HepG2 (cell line): ENCODE results near the gene TACC2. TPM values are rescaled to one million over a fixed set of nuclear protein-coding genes. Genes with fewer than 3 reads are reported as not detected.

Experiments used
- AHR ChIP-seq: IDR thresholded peaks from 2 replicates; pipeline ENCODE4 v1.6.1; 2018; ENCODE audit warnings: missing genetic modification reagents, missing compliant biosample characterization
- ATF2 ChIP-seq: sonication (generic); formaldehyde crosslinking; IDR thresholded peaks from 2 replicates; pipeline ENCODE4 v1.4.0; 2020; ENCODE audit warnings: missing genetic modification reagents
- BORCS8-MEF2B ChIP-seq: sonication (generic); formaldehyde crosslinking; IDR thresholded peaks from 2 replicates; pipeline ENCODE4 v1.8.0; 2022; ENCODE audit warnings: mild to moderate bottlenecking, missing genetic modification reagents
- ESRRA ChIP-seq: sonication (generic); formaldehyde crosslinking; IDR thresholded peaks from 2 replicates; pipeline ENCODE4 v1.5.1; 2020; ENCODE audit warnings: mild to moderate bottlenecking, low read depth, missing genetic modification reagents
- HNF4A ChIP-seq: sonication (generic); formaldehyde crosslinking; IDR thresholded peaks from 2 replicates; pipeline ENCODE4 v1.4.0; 2020; ENCODE audit warnings: missing genetic modification reagents
- HOMEZ ChIP-seq: IDR thresholded peaks from 2 replicates; pipeline ENCODE4 v1.6.1; 2016; ENCODE audit warnings: low read depth
- KDM3A ChIP-seq: IDR thresholded peaks from 2 replicates; pipeline ENCODE4 v1.6.1; 2018; ENCODE audit warnings: low read depth, missing compliant biosample characterization
- LCORL ChIP-seq, 2 experiments: fragments of 450-650 bp in 1 of 2; sonication (generic) in 1 of 2; formaldehyde crosslinking in 1 of 2; IDR thresholded peaks; 2 replicates each; pipeline versions ENCODE4 v1.5.0 to v1.6.1; 2017 to 2020; ENCODE audit warnings: antibody characterized with exemption in 1 of 2, missing genetic modification reagents in 1 of 2
- PCBP1 ChIP-seq: fragments of 200-400 bp; formaldehyde crosslinking; IDR thresholded peaks from 2 replicates; pipeline ENCODE4 v1.6.1; 2017; ENCODE audit warnings: mild to moderate bottlenecking, low read depth, low read length, borderline replicate concordance
- RFXAP ChIP-seq: sonication (generic); formaldehyde crosslinking; IDR thresholded peaks from 2 replicates; pipeline ENCODE4 v1.4.0; 2020; ENCODE audit warnings: missing genetic modification reagents, borderline replicate concordance
- SALL2 ChIP-seq: sonication (generic); formaldehyde crosslinking; IDR thresholded peaks from 2 replicates; pipeline ENCODE4 v1.8.1; 2023; ENCODE audit warnings: mild to moderate bottlenecking, missing genetic modification reagents, inconsistent platforms
- TFDP1 ChIP-seq: IDR thresholded peaks from 2 replicates; pipeline ENCODE4 v1.6.1; 2016; ENCODE audit warnings: missing compliant biosample characterization, missing genetic modification reagents, borderline replicate concordance
- TRIM22 ChIP-seq: fragments of 450-650 bp; IDR thresholded peaks from 2 replicates; pipeline ENCODE4 v1.6.1; 2017
- ZBTB14 ChIP-seq: sonication (generic); formaldehyde crosslinking; IDR thresholded peaks from 2 replicates; pipeline ENCODE4 v1.4.0; 2020; ENCODE audit warnings: missing genetic modification reagents
- ZGPAT ChIP-seq: IDR thresholded peaks from 2 replicates; pipeline ENCODE4 v1.6.1; 2016; ENCODE audit warnings: mild to moderate bottlenecking
- ZNF280B ChIP-seq: sonication (generic); formaldehyde crosslinking; IDR thresholded peaks from 2 replicates; pipeline ENCODE4 v1.5.0; 2020; ENCODE audit warnings: missing genetic modification reagents, mild to moderate bottlenecking, borderline replicate concordance
- ZNF33A ChIP-seq: sonication (generic); formaldehyde crosslinking; IDR thresholded peaks from 2 replicates; pipeline ENCODE4 v1.5.1; 2020; ENCODE audit warnings: missing genetic modification reagents, mild to moderate bottlenecking, moderate library complexity, borderline replicate concordance
- ZNF550 ChIP-seq: sonication (generic); formaldehyde crosslinking; IDR thresholded peaks from 2 replicates; pipeline ENCODE4 v1.4.0; 2020; ENCODE audit warnings: mild to moderate bottlenecking, missing genetic modification reagents, borderline replicate concordance
- ZNF564 ChIP-seq: sonication (generic); formaldehyde crosslinking; IDR thresholded peaks from 2 replicates; pipeline ENCODE4 v1.8.1; 2023; ENCODE audit warnings: mild to moderate bottlenecking, missing genetic modification reagents
- ZNF773 ChIP-seq: sonication (generic); formaldehyde crosslinking; IDR thresholded peaks from 2 replicates; pipeline ENCODE4 v1.4.0; 2020; ENCODE audit warnings: missing genetic modification reagents, borderline replicate concordance
- polyA plus RNA-seq, 8 experiments: library from polyadenylated mRNA; depleted of rRNA in 3 of 8; stranded (reverse) in 7 of 8; unstranded in 1 of 8; fragments of >200 nt; fragmentation: Illumina TruSeq in 4 of 8; extraction: Trizol in 4 of 8; gene quantifications; 2 replicates each; pipeline versions ENCODE4 v1.2.1 to v1.2.3, GENCODE V29; 2011 to 2016; ENCODE audit warnings: low read depth in 4 of 8, missing spikeins in 1 of 8, mixed read lengths in 1 of 8; ENCODE audit not compliant: insufficient read depth in 1 of 8
- total RNA-seq, 5 experiments: library from RNA; depleted of rRNA; stranded (reverse); fragments of >200 nt; fragmentation: Illumina TruSeq; extraction: Trizol; gene quantifications; 2 replicates each; pipeline ENCODE4 v1.2.3, GENCODE V29; 2016; ENCODE audit warnings: low read depth in 1 of 5

TACC2 gene
- total and polyA plus RNA-seq, 2 of the 13 experiments (the other 11 are each of a cell fraction or from before 2014, with no cell fraction given) = 11.8 to 16.0 TPM

GRCh38 chr10:122142641-122143237 is 153.8 kb downstream of the TACC2 start (continued):
- no peak for TF ChIP-seq RFXAP (CRISPR knock-in tag)
- TF ChIP-seq HOMEZ (CRISPR knock-in tag) = no peak
- no peak for TF ChIP-seq TFDP1 (CRISPR knock-in tag)
- TF ChIP-seq ESRRA = no peak
- no peak for TF ChIP-seq AHR (CRISPR knock-in tag)
- TF ChIP-seq ZBTB14 (CRISPR knock-in tag) = no peak
- TF ChIP-seq ZNF564 (CRISPR knock-in tag) = no peak
- TF ChIP-seq ZGPAT (CRISPR knock-in tag) = no peak
- no peak for TF ChIP-seq TRIM22
- no peak for TF ChIP-seq LCORL (IDR thresholded peaks at IDR 0.05)
- TF ChIP-seq LCORL (CRISPR knock-in tag; IDR thresholded peaks at IDR 0.05) = 0 out of 2 replicates have a peak, but pooled peaks have one; percentile 44
- 0 out of 2 replicates have a peak, but pooled peaks have one; percentile 27 for TF ChIP-seq ZNF280B (CRISPR knock-in tag)
- no peak for TF ChIP-seq SALL2 (CRISPR knock-in tag)
- no peak for TF ChIP-seq ZNF550 (CRISPR knock-in tag)
- TF ChIP-seq BORCS8-MEF2B = 0 out of 2 replicates have a peak, but pooled peaks have one; percentile 41
- TF ChIP-seq ATF2 (CRISPR knock-in tag) = no peak
- TF ChIP-seq HNF4A = no peak
- no peak for TF ChIP-seq ZNF33A (CRISPR knock-in tag)
- no peak for TF ChIP-seq PCBP1
- peak; percentile 49; the same call in 1 of the 2 replicates for TF ChIP-seq KDM3A
- no peak for TF ChIP-seq ZNF773 (CRISPR knock-in tag)
